ENCODE data around the gene SLC22A7.

DNA sequence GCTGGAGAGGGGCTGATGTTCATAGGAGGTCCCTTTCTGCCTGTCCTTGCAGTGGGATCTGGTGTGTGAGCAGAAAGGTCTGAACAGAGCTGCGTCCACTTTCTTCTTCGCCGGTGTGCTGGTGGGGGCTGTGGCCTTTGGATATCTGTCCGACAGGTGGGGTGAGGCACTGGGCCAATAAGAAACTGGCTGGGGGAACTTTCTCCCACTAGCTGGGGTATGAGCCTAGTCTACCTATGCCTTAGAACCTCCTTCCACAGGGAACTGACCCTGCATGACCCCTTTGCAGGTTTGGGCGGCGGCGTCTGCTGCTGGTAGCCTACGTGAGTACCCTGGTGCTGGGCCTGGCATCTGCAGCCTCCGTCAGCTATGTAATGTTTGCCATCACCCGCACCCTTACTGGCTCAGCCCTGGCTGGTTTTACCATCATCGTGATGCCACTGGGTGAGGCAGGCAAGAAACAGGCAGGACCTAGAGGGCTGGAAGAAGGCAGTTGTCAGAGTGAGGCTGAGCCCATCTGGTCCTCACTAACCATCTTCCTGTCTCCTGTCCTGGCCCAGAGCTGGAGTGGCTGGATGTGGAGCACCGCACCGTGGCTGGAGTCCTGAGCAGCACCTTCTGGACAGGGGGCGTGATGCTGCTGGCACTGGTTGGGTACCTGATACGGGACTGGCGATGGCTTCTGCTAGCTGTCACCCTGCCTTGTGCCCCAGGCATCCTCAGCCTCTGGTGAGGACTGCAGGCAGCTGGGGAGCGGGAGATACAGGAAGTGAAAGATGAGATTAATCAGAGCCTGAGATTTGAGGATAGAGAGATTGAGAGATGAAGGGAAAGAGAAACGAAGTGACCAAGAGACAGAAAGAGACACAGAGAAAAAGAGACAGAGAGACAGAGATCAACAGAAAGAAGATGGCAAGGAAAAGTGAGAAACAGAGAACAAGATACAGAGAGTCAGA is 1.6 kb downstream of the SLC22A7 start:
- TF ChIP-seq RARB (CRISPR knock-in tag; IDR thresholded peaks at IDR 0.05) (no peak), ISL1 (CRISPR knock-in tag; IDR thresholded peaks at IDR 0.05) (no peak), ZNF70 (CRISPR knock-in tag; IDR thresholded peaks at IDR 0.05) (no peak), ZNF565 (CRISPR knock-in tag; conservative IDR thresholded peaks at IDR 0.05; ENCODE audit: low read depth) (no peak), OSR1 (CRISPR knock-in tag; IDR thresholded peaks at IDR 0.05) (no peak), ZFP30 (CRISPR knock-in tag; IDR thresholded peaks at IDR 0.05) (no peak), ZFP3 (CRISPR knock-in tag; IDR thresholded peaks at IDR 0.05) (no peak), CSDC2 (CRISPR knock-in tag; IDR thresholded peaks at IDR 0.05) (no peak), ARNTL (CRISPR knock-in tag; IDR thresholded peaks at IDR 0.05; ENCODE audit: borderline replicate concordance, low read depth) (no peak), SNAI2 (CRISPR knock-in tag; IDR thresholded peaks at IDR 0.05) (no peak)
- TF ChIP-seq, protein P1, sequence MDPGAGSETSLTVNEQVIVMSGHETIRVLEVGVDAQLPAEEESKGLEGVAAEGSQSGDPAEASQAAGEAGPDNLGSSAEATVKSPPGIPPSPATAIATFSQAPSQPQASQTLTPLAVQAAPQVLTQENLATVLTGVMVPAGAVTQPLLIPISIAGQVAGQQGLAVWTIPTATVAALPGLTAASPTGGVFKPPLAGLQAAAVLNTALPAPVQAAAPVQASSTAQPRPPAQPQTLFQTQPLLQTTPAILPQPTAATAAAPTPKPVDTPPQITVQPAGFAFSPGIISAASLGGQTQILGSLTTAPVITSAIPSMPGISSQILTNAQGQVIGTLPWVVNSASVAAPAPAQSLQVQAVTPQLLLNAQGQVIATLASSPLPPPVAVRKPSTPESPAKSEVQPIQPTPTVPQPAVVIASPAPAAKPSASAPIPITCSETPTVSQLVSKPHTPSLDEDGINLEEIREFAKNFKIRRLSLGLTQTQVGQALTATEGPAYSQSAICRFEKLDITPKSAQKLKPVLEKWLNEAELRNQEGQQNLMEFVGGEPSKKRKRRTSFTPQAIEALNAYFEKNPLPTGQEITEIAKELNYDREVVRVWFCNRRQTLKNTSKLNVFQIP (CRISPR knock-in tag; IDR thresholded peaks at IDR 0.05; ENCODE audit: borderline replicate concordance, low read depth): no peak

All from SK-N-SH treated with all-trans-retinoic acid at 6 μM for 48 hours (cell line).